ENCODE measurements around the gene ITGB1BP1.

ITGB1BP1 gene

GRCh38 chr2:9373047-9373446 is 50.3 kb downstream of the ITGB1BP1 start:
- Histone ChIP-seq H3K4me3 (no peak overlapping the region), H3K9ac (ENCODE audit: insufficient read length) (no peak overlapping the region), H3K9me3 (ENCODE audit: low read depth, low read length) (no peaks in the 10 kb centered on the region), H3K27ac (no peak overlapping the region), H3K36me3 (ENCODE audit: insufficient read depth, low read length) (no peaks in the 10 kb centered on the region)
- DNase-seq (ENCODE audit: low read depth, low spot score), result no peak
- TF ChIP-seq POLR2AphosphoS5 (IDR thresholded peaks at IDR 0.05; ENCODE audit: borderline replicate concordance, low read depth, low read length), result no peak

- Histone ChIP-seq H3K27ac (no peak overlapping the region), H3K36me3 (ENCODE audit: insufficient read depth, low read length) (no peaks in the 10 kb centered on the region), H3K9ac (ENCODE audit: insufficient read length) (no peak overlapping the region), H3K9me3 (ENCODE audit: low read depth, low read length) (no peaks in the 10 kb centered on the region), H3K4me3 (no peak overlapping the region)
- DNase-seq (ENCODE audit: low read depth, low spot score), result no peak
- TF ChIP-seq EZH2 (IDR thresholded peaks at IDR 0.05) (no peak), FOXP2 (optimal IDR thresholded peaks at IDR 0.05; ENCODE audit: control extremely low read depth, extremely low read length, insufficient read depth) (no peak), POLR2AphosphoS5 (IDR thresholded peaks at IDR 0.05; ENCODE audit: borderline replicate concordance, low read depth, low read length) (no peak)
These were observed 52.6 kb downstream of the ITGB1BP1 start for GRCh38 chr2:9370746-9371145.

GRCh38 chr2:9366026-9366425 is 57.3 kb downstream of the ITGB1BP1 start:
- no peak for DNase-seq (ENCODE audit: low read depth, low spot score)
- Histone ChIP-seq H3K9me3 (ENCODE audit: low read depth, low read length) (no peaks in the 10 kb centered on the region), H3K36me3 (ENCODE audit: insufficient read depth, low read length) (no peaks in the 10 kb centered on the region), H3K4me3 (no peak overlapping the region), H3K27ac (no peak overlapping the region), H3K9ac (ENCODE audit: insufficient read length) (no peak overlapping the region)
- no peak for TF ChIP-seq EZH2 (IDR thresholded peaks at IDR 0.05)
- TF ChIP-seq POLR2AphosphoS5 (IDR thresholded peaks at IDR 0.05; ENCODE audit: borderline replicate concordance, low read depth, low read length), result no peak
- no peak for TF ChIP-seq FOXP2 (optimal IDR thresholded peaks at IDR 0.05; ENCODE audit: control extremely low read depth, extremely low read length, insufficient read depth)

- Histone ChIP-seq H3K36me3 (ENCODE audit: insufficient read depth, low read length) (no peaks in the 10 kb centered on the region), H3K4me3 (no peak overlapping the region), H3K27ac (no peak overlapping the region), H3K9me3 (ENCODE audit: low read depth, low read length) (no peaks in the 10 kb centered on the region), H3K9ac (ENCODE audit: insufficient read length) (no peak overlapping the region)
- no peak for DNase-seq (ENCODE audit: low read depth, low spot score)
- no peak for TF ChIP-seq FOXP2 (optimal IDR thresholded peaks at IDR 0.05; ENCODE audit: control extremely low read depth, extremely low read length, insufficient read depth)
- no peak for TF ChIP-seq EZH2 (IDR thresholded peaks at IDR 0.05)
- TF ChIP-seq POLR2AphosphoS5 (IDR thresholded peaks at IDR 0.05; ENCODE audit: borderline replicate concordance, low read depth, low read length), result no peak
These were observed 57.8 kb downstream of the ITGB1BP1 start for GRCh38 chr2:9365498-9366019.

GRCh38 chr2:9364791-9365497 is 58.4 kb downstream of the ITGB1BP1 start:
- Histone ChIP-seq H3K4me3 (no peak overlapping the region), H3K36me3 (ENCODE audit: insufficient read depth, low read length) (peaks cover 3% of the 10 kb centered on the region; the same call in 1 of the 2 replicates), H3K9me3 (ENCODE audit: low read depth, low read length) (no peaks in the 10 kb centered on the region), H3K27ac (no peak overlapping the region), H3K9ac (ENCODE audit: insufficient read length) (no peak overlapping the region)
- TF ChIP-seq EZH2 (IDR thresholded peaks at IDR 0.05) (no peak), FOXP2 (optimal IDR thresholded peaks at IDR 0.05; ENCODE audit: control extremely low read depth, extremely low read length, insufficient read depth) (no peak), POLR2AphosphoS5 (IDR thresholded peaks at IDR 0.05; ENCODE audit: borderline replicate concordance, low read depth, low read length) (no peak)
- no peak for DNase-seq (ENCODE audit: low read depth, low spot score)

GRCh38 chr2:9364373-9364772 is 59.0 kb downstream of the ITGB1BP1 start:
- Histone ChIP-seq H3K27ac (no peak overlapping the region), H3K9me3 (ENCODE audit: low read depth, low read length) (no peaks in the 10 kb centered on the region), H3K9ac (ENCODE audit: insufficient read length) (no peak overlapping the region), H3K4me3 (no peak overlapping the region), H3K36me3 (ENCODE audit: insufficient read depth, low read length) (peaks cover 9% of the 10 kb centered on the region; the same call in 1 of the 2 replicates)
- TF ChIP-seq EZH2 (IDR thresholded peaks at IDR 0.05), result no peak
- TF ChIP-seq POLR2AphosphoS5 (IDR thresholded peaks at IDR 0.05; ENCODE audit: borderline replicate concordance, low read depth, low read length), result no peak
- TF ChIP-seq FOXP2 (optimal IDR thresholded peaks at IDR 0.05; ENCODE audit: control extremely low read depth, extremely low read length, insufficient read depth), result no peak
- no peak for DNase-seq (ENCODE audit: low read depth, low spot score)

GRCh38 chr2:9360701-9361100 is 62.6 kb downstream of the ITGB1BP1 start:
- H3K27ac ChIP-seq, result no peak overlapping the region
- TF ChIP-seq FOXP2 (optimal IDR thresholded peaks at IDR 0.05; ENCODE audit: control extremely low read depth, extremely low read length, insufficient read depth) (no peak), EZH2 (IDR thresholded peaks at IDR 0.05) (no peak), POLR2AphosphoS5 (IDR thresholded peaks at IDR 0.05; ENCODE audit: borderline replicate concordance, low read depth, low read length) (no peak)
- no peaks in the 10 kb centered on the region for H3K9me3 ChIP-seq (ENCODE audit: low read depth, low read length)
- no peak overlapping the region for H3K4me3 ChIP-seq
- peaks cover 14% of the 10 kb centered on the region; the same call in 1 of the 2 replicates for H3K36me3 ChIP-seq (ENCODE audit: insufficient read depth, low read length)
- no peak for DNase-seq (ENCODE audit: low read depth, low spot score)
- no peak overlapping the region for H3K9ac ChIP-seq (ENCODE audit: insufficient read length)

- peaks cover 14% of the 10 kb centered on the region; the same call in 1 of the 2 replicates for H3K36me3 ChIP-seq (ENCODE audit: insufficient read depth, low read length)
- TF ChIP-seq POLR2AphosphoS5 (IDR thresholded peaks at IDR 0.05; ENCODE audit: borderline replicate concordance, low read depth, low read length) (no peak), FOXP2 (optimal IDR thresholded peaks at IDR 0.05; ENCODE audit: control extremely low read depth, extremely low read length, insufficient read depth) (no peak), EZH2 (IDR thresholded peaks at IDR 0.05) (no peak)
- DNase-seq (ENCODE audit: low read depth, low spot score), result no peak
- H3K9ac ChIP-seq (ENCODE audit: insufficient read length), result no peak overlapping the region
- H3K9me3 ChIP-seq (ENCODE audit: low read depth, low read length), result no peaks in the 10 kb centered on the region
- no peak overlapping the region for H3K27ac ChIP-seq
- H3K4me3 ChIP-seq, result no peak overlapping the region
These were observed 63.2 kb downstream of the ITGB1BP1 start for GRCh38 chr2:9360110-9360509.
